Measurements from ENCODE around the gene POLE.

POLE gene

GRCh38 chr12:132653567-132654290 lies 33.4 kb downstream of the POLE start:
- no peak for TF ChIP-seq CTCF (IDR thresholded peaks at IDR 0.05; ENCODE audit: low read depth, low read length, missing control alignments)
- DNase-seq (ENCODE audit: low read depth) = no peak
- no peak overlapping the region for H3K4me3 ChIP-seq (ENCODE audit: low read depth, low read length)

DNA sequence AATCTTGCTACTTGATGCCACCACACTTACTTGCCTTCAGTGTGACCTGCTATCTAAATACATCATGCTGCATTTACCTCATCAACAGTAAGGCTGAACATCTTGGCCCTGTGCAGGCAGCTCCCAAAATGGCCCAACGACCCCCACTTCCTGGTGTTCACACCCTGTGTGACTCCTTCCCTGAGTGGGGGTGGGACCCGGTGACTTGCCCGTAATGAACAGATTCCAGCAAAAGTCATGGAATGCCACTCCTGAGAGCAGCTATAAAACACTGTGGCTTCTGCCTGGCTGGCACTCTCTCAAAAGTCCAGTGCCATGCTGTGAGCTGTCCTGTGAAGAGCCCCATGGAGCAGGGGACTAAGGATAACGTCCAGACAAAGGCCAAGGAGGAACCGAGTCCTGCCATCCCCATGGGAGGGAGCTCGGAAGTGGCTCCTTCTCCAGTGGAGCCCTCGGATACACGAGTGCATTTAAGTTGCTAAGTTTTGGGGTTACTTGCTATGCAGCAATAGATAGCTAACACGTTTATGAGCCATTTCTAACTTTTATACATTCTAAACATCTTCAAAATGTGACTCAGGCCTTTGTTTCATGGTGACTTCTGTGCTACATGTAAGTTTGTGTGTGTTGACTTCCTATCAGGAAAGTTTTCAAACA lies 35.6 kb downstream of the POLE start:
- no peak for DNase-seq (ENCODE audit: low read depth)
- H3K4me3 ChIP-seq (ENCODE audit: low read depth, low read length) = no peak overlapping the region
- no peak for TF ChIP-seq CTCF (IDR thresholded peaks at IDR 0.05; ENCODE audit: low read depth, low read length, missing control alignments)

DNA sequence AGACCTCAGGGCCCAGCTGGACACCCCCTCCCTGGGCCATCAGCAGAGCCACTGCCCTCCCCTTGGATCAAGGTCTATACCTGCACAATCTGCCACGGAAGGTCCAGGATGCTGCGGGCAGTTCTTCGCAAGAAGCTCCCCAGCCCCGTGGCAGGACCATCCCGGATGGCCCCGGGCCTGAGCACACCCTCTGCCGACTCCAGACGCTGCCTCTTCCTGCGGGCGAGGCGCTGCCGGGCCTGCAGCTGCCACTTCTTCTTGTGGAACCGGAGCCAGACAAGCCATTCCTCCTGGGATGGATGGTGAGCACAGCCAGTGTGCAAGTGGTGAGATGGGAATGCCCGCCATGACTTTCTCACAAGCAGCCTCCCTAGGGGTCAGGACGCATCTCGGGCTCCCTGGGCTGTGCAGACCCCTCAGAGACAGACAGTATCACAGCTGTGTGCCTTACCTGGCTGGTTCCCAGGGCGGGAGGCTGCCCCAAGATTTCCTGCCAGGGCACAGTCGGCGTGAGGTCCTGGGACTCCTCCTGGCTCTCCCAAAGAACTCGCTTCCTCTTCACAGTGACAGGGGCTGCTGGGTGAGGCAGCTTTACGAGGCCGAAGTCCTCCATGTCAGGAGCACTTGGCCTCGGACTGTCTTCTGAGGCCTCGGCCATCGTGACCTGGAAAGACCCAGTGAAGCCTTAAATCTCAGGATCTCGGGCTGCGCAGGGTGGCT lies 37.8 kb downstream of the POLE start:
- no peak for DNase-seq (ENCODE audit: low read depth)
- no peak overlapping the region for H3K4me3 ChIP-seq (ENCODE audit: low read depth, low read length)
- TF ChIP-seq CTCF (IDR thresholded peaks at IDR 0.05; ENCODE audit: low read depth, low read length, missing control alignments) = no peak

GRCh38 chr12:132648616-132649225 lies 38.4 kb downstream of the POLE start:
- no peak for DNase-seq (ENCODE audit: low read depth)
- no peak for TF ChIP-seq CTCF (IDR thresholded peaks at IDR 0.05; ENCODE audit: low read depth, low read length, missing control alignments)
- H3K4me3 ChIP-seq (ENCODE audit: low read depth, low read length) = no peak overlapping the region

DNA sequence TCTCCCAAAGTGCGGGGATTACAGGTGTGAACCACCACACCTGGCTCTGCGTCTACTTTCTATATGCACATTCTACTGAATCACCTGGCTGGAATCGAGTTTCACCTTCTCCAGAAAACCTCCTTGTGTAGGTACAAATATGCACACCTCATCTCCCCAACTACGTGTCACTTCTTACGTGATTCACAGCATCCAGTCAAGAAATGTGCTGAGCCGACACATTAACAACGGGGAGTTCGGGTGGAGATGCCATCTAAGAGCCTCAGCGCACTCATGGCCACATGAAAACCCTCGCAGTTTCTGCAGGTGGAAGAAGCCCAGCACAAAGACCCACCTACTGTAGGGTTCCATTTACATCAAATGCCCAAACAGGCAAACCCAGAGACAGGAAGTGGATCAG lies 39.3 kb downstream of the POLE start:
- no peak for TF ChIP-seq CTCF (IDR thresholded peaks at IDR 0.05; ENCODE audit: low read depth, low read length, missing control alignments)
- H3K4me3 ChIP-seq (ENCODE audit: low read depth, low read length) = no peak overlapping the region
- DNase-seq (ENCODE audit: low read depth) = no peak

GRCh38 chr12:132646850-132647249 lies 40.3 kb downstream of the POLE start:
- no peak for DNase-seq (ENCODE audit: low read depth)
- no peak for TF ChIP-seq CTCF (IDR thresholded peaks at IDR 0.05; ENCODE audit: low read depth, low read length, missing control alignments)
- H3K4me3 ChIP-seq (ENCODE audit: low read depth, low read length) = no peak overlapping the region

Measured in GM12864 (cell line).